Body of pancreas (tissue), 4 donors: ENCODE measurements around the gene PCDHGA4.
A peak's percentile ranks its signal among the peaks of the same experiment; 100 is the strongest.

Experiments
- POLR2A ChIP-seq, 3 donors: fragments of 450-650 bp; IDR thresholded peaks; one replicate each; pipeline ENCODE4 v1.6.1; 2016; ENCODE audit warnings: antibody characterized with exemption in 3 of 3, mild to moderate bottlenecking in 2 of 3
- TF ChIP-seq, protein P1 (sequence below), 7 experiments: fragments of 450-650 bp in 4 of 7; fragments of 200-600 bp in 3 of 7; sonication (generic) in 3 of 7; IDR thresholded peaks; one replicate each; pipeline ENCODE4 v1.5.1; 2016 to 2019; ENCODE audit warnings: antibody characterized with exemption in 7 of 7

DNA sequence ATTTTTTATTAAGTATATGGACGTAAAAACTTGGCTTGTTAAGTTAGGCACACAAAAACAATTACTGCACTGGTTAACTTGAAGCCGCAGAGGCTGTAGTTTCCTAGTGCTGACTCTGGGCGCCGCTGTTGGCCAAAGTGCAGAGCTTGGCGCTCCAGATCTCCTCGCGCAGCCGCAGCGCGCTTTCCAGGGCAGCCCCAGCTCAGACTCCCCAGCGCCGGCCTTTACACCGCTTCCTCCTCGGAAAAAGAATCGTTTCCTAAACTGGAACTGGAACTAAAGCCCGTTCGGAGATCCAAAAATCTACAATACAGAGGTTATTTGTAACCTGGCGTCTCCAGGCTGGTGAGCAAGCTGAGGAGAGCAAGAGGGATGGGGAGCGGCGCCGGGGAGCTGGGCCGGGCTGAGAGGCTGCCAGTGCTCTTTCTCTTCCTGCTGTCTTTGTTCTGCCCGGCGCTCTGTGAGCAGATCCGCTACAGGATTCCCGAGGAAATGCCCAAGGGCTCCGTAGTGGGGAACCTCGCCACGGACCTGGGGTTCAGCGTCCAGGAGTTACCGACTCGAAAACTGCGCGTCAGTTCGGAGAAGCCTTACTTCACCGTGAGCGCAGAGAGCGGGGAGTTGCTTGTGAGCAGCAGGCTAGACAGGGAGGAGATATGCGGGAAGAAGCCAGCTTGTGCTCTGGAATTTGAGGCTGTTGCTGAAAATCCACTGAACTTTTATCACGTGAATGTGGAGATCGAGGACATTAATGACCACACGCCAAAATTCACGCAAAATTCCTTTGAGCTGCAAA, 43.1 kb downstream of the PCDHGA4 start, which contains the start of gene PCDHGB5:
- TF ChIP-seq, protein P1, sequence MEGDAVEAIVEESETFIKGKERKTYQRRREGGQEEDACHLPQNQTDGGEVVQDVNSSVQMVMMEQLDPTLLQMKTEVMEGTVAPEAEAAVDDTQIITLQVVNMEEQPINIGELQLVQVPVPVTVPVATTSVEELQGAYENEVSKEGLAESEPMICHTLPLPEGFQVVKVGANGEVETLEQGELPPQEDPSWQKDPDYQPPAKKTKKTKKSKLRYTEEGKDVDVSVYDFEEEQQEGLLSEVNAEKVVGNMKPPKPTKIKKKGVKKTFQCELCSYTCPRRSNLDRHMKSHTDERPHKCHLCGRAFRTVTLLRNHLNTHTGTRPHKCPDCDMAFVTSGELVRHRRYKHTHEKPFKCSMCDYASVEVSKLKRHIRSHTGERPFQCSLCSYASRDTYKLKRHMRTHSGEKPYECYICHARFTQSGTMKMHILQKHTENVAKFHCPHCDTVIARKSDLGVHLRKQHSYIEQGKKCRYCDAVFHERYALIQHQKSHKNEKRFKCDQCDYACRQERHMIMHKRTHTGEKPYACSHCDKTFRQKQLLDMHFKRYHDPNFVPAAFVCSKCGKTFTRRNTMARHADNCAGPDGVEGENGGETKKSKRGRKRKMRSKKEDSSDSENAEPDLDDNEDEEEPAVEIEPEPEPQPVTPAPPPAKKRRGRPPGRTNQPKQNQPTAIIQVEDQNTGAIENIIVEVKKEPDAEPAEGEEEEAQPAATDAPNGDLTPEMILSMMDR (IDR thresholded peaks at IDR 0.05): peak; percentile 18 to 60 (median 52)
- peak in 1 of 3 donors; percentile 9 for TF ChIP-seq POLR2A (IDR thresholded peaks at IDR 0.05)
